Renal pelvis (tissue), 4 donors: ENCODE results near the gene NPC1L1. TPM values are rescaled to one million over a fixed set of nuclear protein-coding genes. Genes with fewer than 3 reads are reported as not detected.
"Not testable (repeated sequence)": the region's sequence is repeated elsewhere in the genome, so short reads cannot be mapped to it uniquely, and the experiment has no call there.

ENCODE experiments used
- DNase-seq: peaks from one replicate; pipeline ENCODE4 v3.0.0-alpha.2; 2013
- polyA plus RNA-seq, 3 donors: library from polyadenylated mRNA; unstranded; fragments of 120-200 nt; gene quantifications; one replicate each; pipeline ENCODE4 v1.2.1, GENCODE V29; 2013; ENCODE audit not compliant: insufficient read length in 3 of 3

The NPC1L1 gene
- polyA plus RNA-seq, 3 donors, result 4.0 to 4.3 (median 4.2) TPM

DNA sequence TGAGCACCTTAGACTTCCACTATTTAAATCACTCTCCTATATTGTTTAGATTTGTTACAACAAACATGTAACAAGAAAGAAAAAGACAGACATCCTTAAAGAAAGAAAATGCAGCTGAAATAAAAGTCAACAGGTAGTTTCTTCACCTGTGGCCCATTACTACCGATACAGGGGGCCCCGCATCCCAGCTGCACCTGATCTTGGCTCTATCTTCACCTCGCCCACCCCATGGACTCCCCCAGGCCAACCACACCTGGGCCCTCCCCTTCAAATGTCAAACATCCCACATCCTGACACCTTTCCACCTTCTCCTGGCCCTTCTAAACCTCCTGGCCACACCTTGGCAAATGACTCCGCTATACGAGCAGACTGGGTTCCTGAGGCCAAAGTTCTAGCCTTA, 25.6 kb upstream of the NPC1L1 start:
- DNase-seq, result no peak

DNA sequence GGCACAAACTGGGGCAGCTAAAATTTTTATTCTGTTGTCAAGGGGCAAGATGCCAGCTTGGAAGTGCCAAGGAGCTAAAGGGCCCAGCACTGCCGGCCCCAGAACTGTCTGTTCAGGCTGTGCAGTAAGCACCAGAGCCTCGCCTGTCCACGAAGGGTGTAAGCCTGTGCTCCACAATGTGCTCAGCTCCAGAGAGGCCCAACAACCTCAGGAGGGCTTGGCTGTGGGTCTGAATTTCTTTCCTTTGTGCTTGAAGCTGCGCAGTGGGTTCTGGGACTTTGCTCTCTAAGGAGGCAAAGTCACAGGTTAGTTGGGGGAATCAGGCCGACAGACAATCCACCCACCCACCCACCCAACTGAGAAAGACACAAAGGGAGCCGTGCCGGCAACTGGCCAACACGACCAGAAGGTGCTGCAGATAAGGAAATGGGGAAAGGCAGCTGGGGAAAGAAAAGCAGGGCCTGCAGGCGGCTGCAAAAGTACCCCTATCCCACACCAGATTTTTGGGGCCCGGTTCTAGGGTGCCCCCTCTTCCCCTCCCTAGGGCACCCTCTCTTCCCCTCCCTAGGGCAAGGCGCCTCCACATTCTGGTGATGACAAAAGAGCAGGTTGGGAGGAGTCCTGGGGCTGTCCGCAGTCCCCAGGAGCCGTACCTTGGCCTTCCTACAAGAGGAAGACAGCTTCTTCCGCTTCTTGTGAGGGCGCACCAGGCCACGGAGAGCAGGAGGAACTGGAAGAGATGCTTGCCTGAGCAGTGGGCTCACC, 24.8 kb upstream of the NPC1L1 start:
- no peak for DNase-seq

- peak; percentile 15 for DNase-seq
Observed at GRCh38 chr7:44565097-44565794, 24.1 kb upstream of the NPC1L1 start.

DNA sequence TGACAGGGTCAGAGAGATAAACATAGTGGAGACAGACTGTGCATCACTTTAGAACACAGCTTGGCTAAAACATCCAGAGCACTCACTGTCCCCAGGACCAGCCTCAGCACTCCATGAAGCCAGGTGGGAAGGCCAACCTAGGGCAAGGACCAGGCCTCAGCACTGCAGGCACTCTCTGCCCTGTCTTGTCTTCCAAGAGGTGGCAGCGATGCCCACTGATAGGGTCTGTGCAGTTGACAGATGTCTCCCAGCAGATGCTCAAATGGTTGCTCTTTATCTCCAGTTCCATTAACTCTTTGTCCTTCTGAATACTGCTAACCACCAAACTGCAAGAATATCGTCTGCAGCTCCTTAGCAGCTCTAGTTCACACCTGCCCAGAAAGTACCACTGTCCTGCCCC, 23.5 kb upstream of the NPC1L1 start:
- no peak for DNase-seq

- no peak for DNase-seq
Observed at GRCh38 chr7:44563171-44563679, 22.1 kb upstream of the NPC1L1 start.

- DNase-seq, result not testable (repeated sequence)
Observed at GRCh38 chr7:44562622-44562962, 21.5 kb upstream of the NPC1L1 start.

- DNase-seq, result no peak
Observed at GRCh38 chr7:44561962-44562621, 21.0 kb upstream of the NPC1L1 start.

- no peak for DNase-seq
Observed at GRCh38 chr7:44561481-44561880, 20.4 kb upstream of the NPC1L1 start.

- no peak for DNase-seq
Observed at GRCh38 chr7:44559485-44559884, 18.4 kb upstream of the NPC1L1 start.

DNA sequence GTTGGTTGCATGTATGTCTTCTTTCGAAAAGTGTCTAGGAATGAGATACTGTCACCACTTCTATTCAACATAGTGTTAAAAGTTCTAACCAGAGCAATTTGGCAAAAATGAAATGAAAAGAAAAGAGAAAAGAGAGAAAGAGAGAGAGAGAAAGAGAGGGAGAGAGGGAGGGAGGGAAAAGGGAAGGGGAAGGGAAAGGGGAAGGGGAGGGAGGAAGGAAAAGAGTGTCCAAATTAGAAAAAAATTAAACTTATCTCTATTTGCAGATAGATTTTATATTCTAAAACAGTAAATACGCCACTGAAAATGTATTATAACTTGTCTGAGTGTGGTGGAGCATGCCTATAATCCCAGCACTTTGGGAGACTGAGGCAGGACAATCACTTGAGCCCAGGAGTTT, 16.4 kb upstream of the NPC1L1 start:
- DNase-seq, result no peak

DNA sequence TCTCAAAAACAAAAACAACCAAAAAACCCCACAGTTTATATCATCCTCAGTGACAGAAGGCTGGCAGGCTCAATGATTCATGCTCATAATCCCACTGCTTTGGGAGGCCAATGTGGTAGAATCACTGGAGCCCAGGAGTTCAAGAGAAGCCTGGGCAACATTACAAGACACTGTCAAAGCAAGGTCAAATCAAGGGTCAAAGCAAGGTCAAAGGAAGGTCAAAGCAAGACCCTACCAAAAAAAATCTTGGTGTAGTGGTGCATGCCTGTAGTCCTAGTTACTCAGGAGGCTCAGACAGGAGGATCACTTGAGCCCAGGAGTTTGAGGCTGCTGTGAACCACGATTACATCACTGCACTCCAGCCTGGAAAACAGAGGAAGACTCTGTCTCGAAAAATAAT, 14.2 kb upstream of the NPC1L1 start:
- no peak for DNase-seq

DNA sequence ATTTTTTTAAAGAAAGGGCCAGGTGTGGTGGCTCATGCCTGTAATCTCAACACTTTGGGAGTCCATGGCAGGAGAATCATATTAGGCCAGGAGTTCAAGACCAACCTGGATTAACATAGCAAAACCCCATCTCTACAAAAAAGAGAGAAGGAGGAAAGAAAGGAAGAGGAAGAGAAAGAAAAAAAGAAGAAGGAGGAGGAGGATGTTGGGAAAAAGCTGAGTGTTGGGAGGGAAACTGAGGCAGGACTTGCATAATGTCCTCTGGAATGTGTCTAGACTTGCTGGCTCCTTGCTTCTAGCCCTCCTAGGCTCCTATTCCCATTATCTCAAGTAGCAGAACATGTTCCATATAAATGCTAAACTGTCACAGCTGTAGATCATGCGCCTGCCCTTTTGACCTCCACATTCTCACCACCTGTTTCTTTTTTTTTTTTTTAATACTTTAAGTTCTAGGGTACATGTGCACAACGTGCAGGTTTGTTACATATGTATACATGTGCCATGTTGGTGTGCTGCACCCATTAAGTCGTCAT, 11.4 kb upstream of the NPC1L1 start:
- DNase-seq, result not testable (repeated sequence)

GRCh38 chr7:44549457-44549856, 8.3 kb upstream of the NPC1L1 start:
- DNase-seq, result no peak

- no peak for DNase-seq
Observed at GRCh38 chr7:44548893-44549292, 7.8 kb upstream of the NPC1L1 start.

GRCh38 chr7:44547536-44548231, 6.6 kb upstream of the NPC1L1 start:
- DNase-seq, result no peak

- no peak for DNase-seq
Observed at GRCh38 chr7:44541876-44542610, 913 bp upstream of the NPC1L1 start.

DNA sequence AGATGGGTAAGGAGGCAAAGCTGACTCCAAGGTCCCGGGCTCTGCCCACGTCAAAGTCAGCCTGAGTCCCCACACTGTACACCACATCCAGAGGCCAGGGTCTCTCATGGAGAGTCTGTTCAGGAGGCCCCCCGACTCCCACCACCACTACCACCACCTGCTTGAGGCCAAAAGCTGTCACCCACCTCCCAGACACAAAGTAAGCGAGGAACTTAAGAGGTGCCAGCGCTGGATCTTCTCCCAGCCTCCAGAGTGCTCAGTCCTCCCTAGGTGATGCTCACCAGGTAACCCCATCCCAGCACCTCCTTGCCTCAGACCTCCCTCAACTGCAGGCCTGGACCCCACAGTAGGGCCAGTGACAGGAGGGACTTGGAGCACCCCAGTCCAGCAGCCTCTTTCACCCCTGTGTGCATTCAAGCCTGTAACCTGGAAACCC, 520 bp downstream of the NPC1L1 start:
- no peak for DNase-seq

DNA sequence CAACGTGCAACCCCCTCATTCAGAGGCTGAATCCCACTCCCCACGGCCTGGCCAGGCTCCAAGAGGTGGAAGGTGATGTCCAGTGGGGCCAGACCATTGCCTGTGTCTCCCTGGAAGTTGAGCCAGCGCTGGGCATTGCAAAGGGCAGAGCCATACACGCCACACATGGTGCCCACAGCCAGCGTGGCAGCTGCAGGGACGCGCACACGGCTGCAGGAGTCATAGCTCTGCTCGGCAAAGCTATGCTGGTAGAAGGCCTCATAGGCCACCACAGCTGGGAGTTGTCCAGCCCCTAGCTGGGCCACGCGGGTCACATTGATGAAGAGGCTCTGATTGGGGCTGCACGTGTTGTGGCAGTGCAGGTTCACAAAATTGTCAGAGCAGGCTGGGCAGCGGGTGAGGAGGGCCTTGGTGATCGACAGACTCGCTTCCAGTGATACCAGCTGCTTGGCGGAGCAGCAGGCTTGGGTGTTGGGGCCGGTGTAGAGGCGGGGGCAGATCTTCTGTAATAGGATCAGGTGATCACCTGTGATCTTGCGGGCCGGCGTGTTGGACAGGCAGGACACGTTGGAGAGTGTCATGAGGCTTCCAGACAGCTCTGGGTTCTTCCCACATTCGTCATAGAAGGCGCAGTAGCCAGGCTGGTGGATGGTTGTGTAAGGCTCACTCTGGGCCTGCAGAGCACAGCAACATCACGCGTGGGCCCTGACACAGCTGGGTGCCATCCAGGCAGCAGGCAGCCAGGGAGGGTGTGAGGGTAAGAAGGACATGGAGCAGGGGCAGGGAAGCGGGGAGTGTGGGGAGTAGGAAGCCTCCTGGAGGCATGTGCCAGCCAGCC, 1.2 kb downstream of the NPC1L1 start:
- no peak for DNase-seq

- no peak for DNase-seq
Observed at GRCh38 chr7:44538798-44539668, 2.1 kb downstream of the NPC1L1 start.
